IPS-NIHi7 (cell line): ENCODE measurements around the gene TDRD7.
"Not testable (repeated sequence)": the region's sequence is repeated elsewhere in the genome, so short reads cannot be mapped to it uniquely, and the experiment has no call there.

Experiments used
- DNase-seq: peaks from one replicate; pipeline ENCODE4 v3.0.0; 2012; ENCODE audit warnings: mixed read lengths; ENCODE audit errors: extremely low spot score

Gene TDRD7

GRCh38 chr9:97473717-97474116, 61.8 kb downstream of the TDRD7 start:
- no peak for DNase-seq

GRCh38 chr9:97474372-97474925, 62.6 kb downstream of the TDRD7 start:
- no peak for DNase-seq

GRCh38 chr9:97475059-97475458, 63.2 kb downstream of the TDRD7 start:
- DNase-seq = no peak

GRCh38 chr9:97478301-97478981, 66.5 kb downstream of the TDRD7 start:
- no peak for DNase-seq

- peak; percentile 34 for DNase-seq
These were observed 67.7 kb downstream of the TDRD7 start for GRCh38 chr9:97479496-97480159.

GRCh38 chr9:97480174-97480573, 68.3 kb downstream of the TDRD7 start:
- DNase-seq = no peak

GRCh38 chr9:97480749-97481148, 68.9 kb downstream of the TDRD7 start:
- DNase-seq = no peak

GRCh38 chr9:97484134-97484533, 72.2 kb downstream of the TDRD7 start:
- DNase-seq = no peak

GRCh38 chr9:97487107-97487506, 75.2 kb downstream of the TDRD7 start:
- DNase-seq = no peak

- DNase-seq = no peak
These were observed 76.0 kb downstream of the TDRD7 start for GRCh38 chr9:97487861-97488260.

- DNase-seq = no peak
These were observed 79.5 kb downstream of the TDRD7 start for GRCh38 chr9:97491216-97491999.

GRCh38 chr9:97497558-97498375, 85.9 kb downstream of the TDRD7 start:
- DNase-seq = not testable (repeated sequence)

GRCh38 chr9:97498846-97499245, 87.0 kb downstream of the TDRD7 start:
- DNase-seq = not testable (repeated sequence)

- DNase-seq = no peak
These were observed 88.4 kb downstream of the TDRD7 start for GRCh38 chr9:97500263-97500662.

- DNase-seq = no peak
These were observed 88.9 kb downstream of the TDRD7 start for GRCh38 chr9:97500765-97501176.

- DNase-seq = peak; percentile 95
These were observed 89.5 kb downstream of the TDRD7 start, which contains the start of gene TMOD1 for GRCh38 chr9:97501177-97501971. Gene TMOD1 (plus strand): TSS chr9:97501666. CDS start chr9:97524189, 22,523 bp downstream.

GRCh38 chr9:97501972-97502221, 90.0 kb downstream of the TDRD7 start:
- DNase-seq = peak; percentile 41

- peak; percentile 47 for DNase-seq
These were observed 90.5 kb downstream of the TDRD7 start for GRCh38 chr9:97502222-97502983.

- peak; percentile 39 for DNase-seq
These were observed 91.3 kb downstream of the TDRD7 start for GRCh38 chr9:97502984-97503861.
